Hepatocyte (in vitro differentiated cells): ENCODE results near the gene MVB12B. TPM values are rescaled to one million over a fixed set of nuclear protein-coding genes. Genes with fewer than 3 reads are reported as not detected.

Experiments
- DNase-seq: peaks from one replicate; pipeline ENCODE4 v3.0.0-alpha.2; 2016; ENCODE audit warnings: low spot score
- H2AFZ ChIP-seq: fragments of 200-600 bp; sonication (generic); 2 replicates; pipeline ENCODE4 v1.6.0; 2016; ENCODE audit warnings: antibody characterized with exemption, mild to moderate bottlenecking
- H3K27ac ChIP-seq: fragments of 200-600 bp; sonication (generic); 2 replicates; pipeline ENCODE4 v1.5.1; 2016; ENCODE audit warnings: mild to moderate bottlenecking
- H3K27me3 ChIP-seq: fragments of 200-600 bp; sonication (generic); 2 replicates; pipeline ENCODE4 v1.6.1; 2016
- H3K36me3 ChIP-seq: fragments of 200-600 bp; sonication (generic); replicated peaks from 2 replicates; pipeline ENCODE4 v1.5.1; 2016; ENCODE audit warnings: low read depth; ENCODE audit not compliant: insufficient read depth
- H3K4me1 ChIP-seq: fragments of 200-600 bp; sonication (generic); 2 replicates; pipeline ENCODE4 v1.5.1; 2016; ENCODE audit warnings: mild to moderate bottlenecking, moderate library complexity; ENCODE audit not compliant: insufficient read depth
- H3K4me2 ChIP-seq: fragments of 200-600 bp; sonication (generic); 2 replicates; pipeline ENCODE4 v1.6.0; 2016
- H3K4me3 ChIP-seq: fragments of 200-600 bp; sonication (generic); 2 replicates; pipeline ENCODE4 v1.5.1; 2016; ENCODE audit warnings: mild to moderate bottlenecking
- H3K79me2 ChIP-seq: fragments of 200-600 bp; sonication (generic); 2 replicates; pipeline ENCODE4 v1.6.0; 2017; ENCODE audit warnings: mild to moderate bottlenecking
- H3K9me2 ChIP-seq: fragments of 200-600 bp; sonication (generic); replicated peaks from 2 replicates; pipeline ENCODE4 v1.6.0; 2017; ENCODE audit warnings: mild to moderate bottlenecking; ENCODE audit not compliant: insufficient read depth
- H3K9me3 ChIP-seq: fragments of 200-600 bp; sonication (generic); 2 replicates; pipeline ENCODE4 v1.5.1; 2016; ENCODE audit warnings: low read depth, mild to moderate bottlenecking
- H4K20me1 ChIP-seq: fragments of 200-600 bp; sonication (generic); 2 replicates; pipeline ENCODE4 v1.6.0; 2016; ENCODE audit warnings: mild to moderate bottlenecking; ENCODE audit not compliant: insufficient read depth, poor library complexity, severe bottlenecking
- CTCF ChIP-seq: fragments of 200-600 bp; sonication (generic); IDR thresholded peaks from 2 replicates; pipeline ENCODE4 v1.5.1; 2016; ENCODE audit warnings: antibody characterized with exemption, mild to moderate bottlenecking; ENCODE audit not compliant: poor library complexity
- EZH2 ChIP-seq: fragments of 200-600 bp; sonication (generic); IDR thresholded peaks from 2 replicates; pipeline ENCODE4 v1.6.1; 2016; ENCODE audit warnings: antibody characterized with exemption, mild to moderate bottlenecking, borderline replicate concordance
- EZH2phosphoT487 ChIP-seq: fragments of 200-600 bp; sonication (generic); IDR thresholded peaks from one replicate; pipeline ENCODE4 v1.6.1; 2018; ENCODE audit warnings: antibody characterized with exemption, mild to moderate bottlenecking, low read depth, moderate library complexity; ENCODE audit not compliant: unreplicated experiment, severe bottlenecking
- WGBS: methylation state at CpG from one replicate; pipeline ENCODE4 v1.1.6; 2016; ENCODE audit warnings: low lambda C conversion rate; ENCODE audit errors: missing lambda C conversion rate; 5-methylcytosine and 5-hydroxymethylcytosine counted together
- polyA plus RNA-seq: library from polyadenylated mRNA; unstranded; fragments of >200 nt; fragmentation: Nextera tagmentation; extraction: Ambion mirVana; gene quantifications from 2 replicates; pipeline ENCODE4 v1.2.1, GENCODE V29; 2016
- total RNA-seq: library from RNA; depleted of rRNA; stranded (reverse); fragments of >200 nt; gene quantifications from 2 replicates; pipeline ENCODE4 v1.2.3, GENCODE V29; 2014

MVB12B gene
- total and polyA plus RNA-seq, 2 experiments from 2014 or later, result 11.8 to 12.1 TPM

- Histone ChIP-seq H3K4me2 (no peak overlapping the region), H3K79me2 (no peaks in the 10 kb centered on the region), H3K36me3 (no peaks in the 10 kb centered on the region), H3K9me3 (no peaks in the 10 kb centered on the region), H3K27ac (no peak overlapping the region), H3K9me2 (no peaks in the 10 kb centered on the region), H2AFZ (no peak overlapping the region), H3K4me3 (no peak overlapping the region), H3K4me1 (peaks cover 9% of the 10 kb centered on the region), H3K27me3 (no peaks in the 10 kb centered on the region), H4K20me1 (no peaks in the 10 kb centered on the region)
- WGBS, result 95% methylated on average over 6 of the region's 6 CpGs
- DNase-seq, result no peak
- no peak for TF ChIP-seq EZH2phosphoT487
- no peak for TF ChIP-seq CTCF
- no peak for TF ChIP-seq EZH2
Observed at GRCh38 chr9:126296687-126297086, 29.9 kb upstream of the MVB12B start.

GRCh38 chr9:126297661-126298060 is 29.0 kb upstream of the MVB12B start:
- Histone ChIP-seq H2AFZ (no peak overlapping the region), H3K79me2 (no peaks in the 10 kb centered on the region), H3K4me3 (no peak overlapping the region), H3K27ac (no peak overlapping the region), H3K9me2 (no peaks in the 10 kb centered on the region), H3K9me3 (no peaks in the 10 kb centered on the region), H3K4me2 (peak overlapping the region; percentile 30), H3K27me3 (no peaks in the 10 kb centered on the region), H3K36me3 (no peaks in the 10 kb centered on the region), H4K20me1 (no peaks in the 10 kb centered on the region), H3K4me1 (peaks cover 9% of the 10 kb centered on the region)
- TF ChIP-seq EZH2 (no peak), CTCF (no peak), EZH2phosphoT487 (no peak)
- WGBS, result 81% methylated on average over 7 of the region's 7 CpGs
- DNase-seq, result no peak

- Histone ChIP-seq H2AFZ (no peak overlapping the region), H3K36me3 (no peaks in the 10 kb centered on the region), H4K20me1 (no peaks in the 10 kb centered on the region), H3K4me3 (no peak overlapping the region), H3K79me2 (no peaks in the 10 kb centered on the region), H3K27me3 (no peaks in the 10 kb centered on the region), H3K27ac (no peak overlapping the region), H3K9me3 (no peaks in the 10 kb centered on the region), H3K4me1 (peaks cover 9% of the 10 kb centered on the region), H3K9me2 (no peaks in the 10 kb centered on the region), H3K4me2 (peak overlapping the region; percentile 30)
- DNase-seq, result peak; percentile 64
- WGBS, result 64% methylated on average over 27 of the region's 27 CpGs
- TF ChIP-seq CTCF (no peak), EZH2phosphoT487 (no peak), EZH2 (no peak)
Observed at GRCh38 chr9:126298063-126298801, 28.4 kb upstream of the MVB12B start.
